ENCODE results near the gene INS.
A peak's percentile ranks its signal among the peaks of the same experiment; 100 is the strongest.

INS gene

GRCh38 chr11:2113776-2114175, 47.2 kb downstream of the INS start:
- Histone ChIP-seq H3K4me1 (peaks cover 24% of the 10 kb centered on the region), H3K36me3 (no peaks in the 10 kb centered on the region), H3K27ac (no peak overlapping the region), H3K4me3 (no peak overlapping the region), H3K9me3 (no peaks in the 10 kb centered on the region; the same call in 1 of the 2 replicates), H3K27me3 (no peaks in the 10 kb centered on the region), H4K20me1 (no peaks in the 10 kb centered on the region), H3K9ac (no peak overlapping the region), H3K4me2 (no peak overlapping the region)
- no peak for TF ChIP-seq Cebpa-rat (IDR thresholded peaks at IDR 0.05)

- Histone ChIP-seq H3K4me1 (peaks cover 41% of the 10 kb centered on the region), H3K9me3 (no peaks in the 10 kb centered on the region), H3K27me3 (no peaks in the 10 kb centered on the region), H3K36me3 (no peaks in the 10 kb centered on the region), H3K4me3 (no peak overlapping the region), H3K4me2 (peak overlapping the region; percentile 85), H3K27ac (no peak overlapping the region), H3K9ac (no peak overlapping the region), H4K20me1 (no peaks in the 10 kb centered on the region)
- TF ChIP-seq Cebpa-rat (IDR thresholded peaks at IDR 0.05), result no peak
These were observed 50.5 kb downstream of the INS start for GRCh38 chr11:2110521-2110920.

Data from BLaER1 (cell line).